Measurements from ENCODE around the gene BRPF3. TPM values are rescaled to one million over a fixed set of nuclear protein-coding genes. Genes with fewer than 3 reads are reported as not detected.

BRPF3 gene
- total and polyA plus RNA-seq, 2 of the 13 experiments (the other 11 are each of a cell fraction or from before 2014, with no cell fraction given), result 12.3 to 22.9 TPM

DNA sequence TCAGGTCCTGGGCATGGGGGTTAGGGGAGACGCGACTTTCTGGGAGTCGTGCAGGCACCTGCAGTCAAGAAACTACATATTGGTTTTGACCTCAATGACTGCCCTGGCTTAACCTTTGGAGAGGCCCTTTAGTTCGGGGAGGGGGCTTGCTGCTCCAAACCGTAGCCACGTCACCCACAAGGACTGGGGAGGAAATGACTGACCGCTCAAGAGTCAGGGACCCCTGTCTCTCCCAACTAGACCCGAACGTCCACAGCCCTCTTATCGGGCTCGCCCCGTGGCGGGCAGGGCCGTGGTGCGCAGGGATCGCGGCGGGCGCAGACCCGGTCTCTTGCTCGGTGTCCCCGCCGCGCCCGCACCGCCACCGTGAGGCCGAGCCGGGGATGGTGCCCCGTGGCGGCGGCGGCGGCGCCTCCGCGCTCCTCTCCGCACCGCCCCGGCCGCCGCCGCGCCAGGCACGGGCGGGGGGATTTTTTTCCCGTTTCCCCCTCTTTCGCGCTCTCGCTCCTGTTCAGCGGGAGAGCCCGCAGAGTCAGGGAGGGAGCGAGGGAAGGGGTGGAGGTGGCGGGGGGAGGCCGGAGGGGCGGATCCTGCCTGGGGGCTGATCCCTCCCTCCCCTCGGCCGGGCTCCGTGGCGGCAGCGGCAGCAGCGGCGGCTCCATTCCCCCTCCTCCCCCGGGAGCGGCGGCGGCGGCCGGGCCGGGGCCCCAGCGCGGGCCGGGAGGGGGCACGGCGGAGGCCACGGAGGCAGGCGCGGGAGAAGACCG, at the start of gene BRPF3 (continued):
- TF ChIP-seq, protein P1, sequence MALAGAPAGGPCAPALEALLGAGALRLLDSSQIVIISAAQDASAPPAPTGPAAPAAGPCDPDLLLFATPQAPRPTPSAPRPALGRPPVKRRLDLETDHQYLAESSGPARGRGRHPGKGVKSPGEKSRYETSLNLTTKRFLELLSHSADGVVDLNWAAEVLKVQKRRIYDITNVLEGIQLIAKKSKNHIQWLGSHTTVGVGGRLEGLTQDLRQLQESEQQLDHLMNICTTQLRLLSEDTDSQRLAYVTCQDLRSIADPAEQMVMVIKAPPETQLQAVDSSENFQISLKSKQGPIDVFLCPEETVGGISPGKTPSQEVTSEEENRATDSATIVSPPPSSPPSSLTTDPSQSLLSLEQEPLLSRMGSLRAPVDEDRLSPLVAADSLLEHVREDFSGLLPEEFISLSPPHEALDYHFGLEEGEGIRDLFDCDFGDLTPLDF (CRISPR knock-in tag; IDR thresholded peaks at IDR 0.05), result no peak
- TF ChIP-seq FOXK2 (IDR thresholded peaks at IDR 0.05), result no peak
- TF ChIP-seq CHD4 (IDR thresholded peaks at IDR 0.05; ENCODE audit: borderline replicate concordance, low read length), result no peak
- TF ChIP-seq ELF1 (CRISPR knock-in tag; IDR thresholded peaks at IDR 0.05), result no peak; the same call in 1 of the 2 replicates
- TF ChIP-seq, protein P2, sequence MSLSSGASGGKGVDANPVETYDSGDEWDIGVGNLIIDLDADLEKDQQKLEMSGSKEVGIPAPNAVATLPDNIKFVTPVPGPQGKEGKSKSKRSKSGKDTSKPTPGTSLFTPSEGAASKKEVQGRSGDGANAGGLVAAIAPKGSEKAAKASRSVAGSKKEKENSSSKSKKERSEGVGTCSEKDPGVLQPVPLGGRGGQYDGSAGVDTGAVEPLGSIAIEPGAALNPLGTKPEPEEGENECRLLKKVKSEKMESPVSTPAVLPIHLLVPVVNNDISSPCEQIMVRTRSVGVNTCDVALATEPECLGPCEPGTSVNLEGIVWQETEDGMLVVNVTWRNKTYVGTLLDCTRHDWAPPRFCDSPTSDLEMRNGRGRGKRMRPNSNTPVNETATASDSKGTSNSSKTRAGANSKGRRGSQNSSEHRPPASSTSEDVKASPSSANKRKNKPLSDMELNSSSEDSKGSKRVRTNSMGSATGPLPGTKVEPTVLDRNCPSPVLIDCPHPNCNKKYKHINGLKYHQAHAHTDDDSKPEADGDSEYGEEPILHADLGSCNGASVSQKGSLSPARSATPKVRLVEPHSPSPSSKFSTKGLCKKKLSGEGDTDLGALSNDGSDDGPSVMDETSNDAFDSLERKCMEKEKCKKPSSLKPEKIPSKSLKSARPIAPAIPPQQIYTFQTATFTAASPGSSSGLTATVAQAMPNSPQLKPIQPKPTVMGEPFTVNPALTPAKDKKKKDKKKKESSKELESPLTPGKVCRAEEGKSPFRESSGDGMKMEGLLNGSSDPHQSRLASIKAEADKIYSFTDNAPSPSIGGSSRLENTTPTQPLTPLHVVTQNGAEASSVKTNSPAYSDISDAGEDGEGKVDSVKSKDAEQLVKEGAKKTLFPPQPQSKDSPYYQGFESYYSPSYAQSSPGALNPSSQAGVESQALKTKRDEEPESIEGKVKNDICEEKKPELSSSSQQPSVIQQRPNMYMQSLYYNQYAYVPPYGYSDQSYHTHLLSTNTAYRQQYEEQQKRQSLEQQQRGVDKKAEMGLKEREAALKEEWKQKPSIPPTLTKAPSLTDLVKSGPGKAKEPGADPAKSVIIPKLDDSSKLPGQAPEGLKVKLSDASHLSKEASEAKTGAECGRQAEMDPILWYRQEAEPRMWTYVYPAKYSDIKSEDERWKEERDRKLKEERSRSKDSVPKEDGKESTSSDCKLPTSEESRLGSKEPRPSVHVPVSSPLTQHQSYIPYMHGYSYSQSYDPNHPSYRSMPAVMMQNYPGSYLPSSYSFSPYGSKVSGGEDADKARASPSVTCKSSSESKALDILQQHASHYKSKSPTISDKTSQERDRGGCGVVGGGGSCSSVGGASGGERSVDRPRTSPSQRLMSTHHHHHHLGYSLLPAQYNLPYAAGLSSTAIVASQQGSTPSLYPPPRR (CRISPR knock-in tag; IDR thresholded peaks at IDR 0.05; ENCODE audit: borderline replicate concordance), result 0 out of 2 replicates have a peak, but pooled peaks have one; percentile 21
- peak; percentile 90 for TF ChIP-seq ZNF501 (CRISPR knock-in tag; IDR thresholded peaks at IDR 0.05)
- peak; percentile 95 for TF ChIP-seq RAD21 (CRISPR knock-in tag; IDR thresholded peaks at IDR 0.05)
- TF ChIP-seq PCBP1 (IDR thresholded peaks at IDR 0.05; ENCODE audit: borderline replicate concordance, low read depth, low read length), result no peak
- TF ChIP-seq ZNF816 (CRISPR knock-in tag; IDR thresholded peaks at IDR 0.05; ENCODE audit: borderline replicate concordance), result 0 out of 2 replicates have a peak, but pooled peaks have one; percentile 13
- TF ChIP-seq ZNF678 (CRISPR knock-in tag; IDR thresholded peaks at IDR 0.05), result 0 out of 2 replicates have a peak, but pooled peaks have one; percentile 24
- peak; percentile 68 for TF ChIP-seq SSRP1 (CRISPR knock-in tag; IDR thresholded peaks at IDR 0.05)
- TF ChIP-seq, protein P3, sequence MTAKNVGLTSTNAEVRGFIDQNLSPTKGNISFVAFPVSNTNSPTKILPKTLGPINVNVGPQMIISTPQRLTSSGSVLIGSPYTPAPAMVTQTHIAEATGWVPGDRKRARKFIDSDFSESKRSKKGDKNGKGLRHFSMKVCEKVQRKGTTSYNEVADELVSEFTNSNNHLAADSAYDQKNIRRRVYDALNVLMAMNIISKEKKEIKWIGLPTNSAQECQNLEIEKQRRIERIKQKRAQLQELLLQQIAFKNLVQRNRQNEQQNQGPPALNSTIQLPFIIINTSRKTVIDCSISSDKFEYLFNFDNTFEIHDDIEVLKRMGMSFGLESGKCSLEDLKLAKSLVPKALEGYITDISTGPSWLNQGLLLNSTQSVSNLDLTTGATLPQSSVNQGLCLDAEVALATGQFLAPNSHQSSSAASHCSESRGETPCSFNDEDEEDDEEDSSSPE (CRISPR knock-in tag; IDR thresholded peaks at IDR 0.05), result no peak
- peak; percentile 25; the same call in 1 of the 2 replicates for TF ChIP-seq KAT8 (CRISPR knock-in tag; IDR thresholded peaks at IDR 0.05)
- peak; percentile 49 for TF ChIP-seq PHF8 (CRISPR knock-in tag; IDR thresholded peaks at IDR 0.05)
- TF ChIP-seq SMAD1 (CRISPR knock-in tag; IDR thresholded peaks at IDR 0.05; ENCODE audit: borderline replicate concordance, low read depth), result no peak
- TF ChIP-seq BRD4 (CRISPR knock-in tag; IDR thresholded peaks at IDR 0.05), result no peak
- TF ChIP-seq KMT2A (CRISPR knock-in tag; IDR thresholded peaks at IDR 0.05), result peak; percentile 72
- TF ChIP-seq DNMT3B (CRISPR knock-in tag; conservative IDR thresholded peaks at IDR 0.05), result no peak
- TF ChIP-seq ZNF605 (CRISPR knock-in tag; IDR thresholded peaks at IDR 0.05), result peak; percentile 69; the same call in 1 of the 2 replicates
- 0 out of 2 replicates have a peak, but pooled peaks have one; percentile 21 for TF ChIP-seq ZNF792 (CRISPR knock-in tag; IDR thresholded peaks at IDR 0.05)
- TF ChIP-seq ZNF235 (CRISPR knock-in tag; IDR thresholded peaks at IDR 0.05; ENCODE audit: borderline replicate concordance), result peak; percentile 77; the same call in 1 of the 2 replicates
- TF ChIP-seq SP2 (CRISPR knock-in tag; IDR thresholded peaks at IDR 0.05), result no peak; the same call in 1 of the 2 replicates
- TF ChIP-seq ZBTB1 (CRISPR knock-in tag; IDR thresholded peaks at IDR 0.05; ENCODE audit: borderline replicate concordance), result no peak
- TF ChIP-seq MYC (CRISPR knock-in tag; IDR thresholded peaks at IDR 0.05; ENCODE audit: borderline replicate concordance), result no peak; the same call in 1 of the 2 replicates

Data from HepG2 (cell line).